Osteoblast (primary cell): ENCODE results near the gene TIPIN. TPM values are rescaled to one million over a fixed set of nuclear protein-coding genes. Genes with fewer than 3 reads are reported as not detected.
A peak's percentile ranks its signal among the peaks of the same experiment; 100 is the strongest.

Experiments used
- DNase-seq: peaks from one replicate; pipeline ENCODE4 v3.0.0; 2011; ENCODE audit warnings: low spot score, mixed read lengths; ENCODE audit not compliant: insufficient read length; ENCODE audit errors: missing footprints
- H2AFZ ChIP-seq: 2 replicates; pipeline ENCODE4 v1.6.0; 2011; ENCODE audit warnings: mild to moderate bottlenecking, low read length
- H3K27ac ChIP-seq: 2 replicates; pipeline ENCODE4 v1.5.1; 2011; ENCODE audit warnings: mild to moderate bottlenecking, low read depth, low read length, moderate library complexity
- H3K27me3 ChIP-seq: 2 replicates; pipeline ENCODE4 v1.6.0; 2012; ENCODE audit warnings: mild to moderate bottlenecking, control low read depth, inconsistent platforms, low read length, moderate library complexity; ENCODE audit not compliant: insufficient read depth
- H3K36me3 ChIP-seq: 2 replicates; pipeline ENCODE4 v1.5.1; 2011; ENCODE audit warnings: mild to moderate bottlenecking, low read length, control low read depth, moderate library complexity; ENCODE audit not compliant: insufficient read depth
- H3K4me1 ChIP-seq: 2 replicates; pipeline ENCODE4 v1.5.1; 2011; ENCODE audit warnings: mild to moderate bottlenecking, low read length, control low read depth, moderate library complexity; ENCODE audit not compliant: insufficient read depth
- H3K4me2 ChIP-seq: 2 replicates; pipeline ENCODE4 v1.6.0; 2011; ENCODE audit warnings: mild to moderate bottlenecking, low read length; ENCODE audit not compliant: insufficient read depth
- H3K4me3 ChIP-seq: fragments of 200-600 bp; sonication (generic); 3 replicates; pipeline ENCODE4 v1.5.1; 2012; ENCODE audit warnings: mild to moderate bottlenecking, low read length, inconsistent platforms; ENCODE audit not compliant: insufficient read depth
- H3K79me2 ChIP-seq: 2 replicates; pipeline ENCODE4 v1.6.0; 2012; ENCODE audit warnings: mild to moderate bottlenecking, low read length, control low read depth, inconsistent platforms; ENCODE audit not compliant: insufficient read depth
- H3K9me3 ChIP-seq: 2 replicates; pipeline ENCODE4 v1.5.1; 2011; ENCODE audit warnings: low read depth, low read length, control low read depth
- H4K20me1 ChIP-seq: 2 replicates; pipeline ENCODE4 v1.6.0; 2012; ENCODE audit warnings: mild to moderate bottlenecking, low read length, control low read depth; ENCODE audit not compliant: insufficient read depth
- CTCF ChIP-seq: IDR thresholded peaks from 2 replicates; pipeline ENCODE4 v1.5.1; 2011; ENCODE audit warnings: mild to moderate bottlenecking, low read depth, low read length, moderate library complexity; ENCODE audit errors: extremely low read depth
- total RNA-seq: library from RNA; depleted of rRNA; stranded (reverse); fragments of >200 nt; gene quantifications from 2 replicates; pipeline ENCODE4 v1.2.3, GENCODE V29; 2012

The TIPIN gene
- total RNA-seq, 1 donor = 9.0 TPM

GRCh38 chr15:66292571-66293418 is 63.7 kb downstream of the TIPIN start:
- Histone ChIP-seq H3K36me3 (peaks cover 4% of the 10 kb centered on the region), H3K4me1 (peaks cover 24% of the 10 kb centered on the region), H3K79me2 (peaks cover 18% of the 10 kb centered on the region), H2AFZ (peak overlapping the region; percentile 95), H4K20me1 (no peaks in the 10 kb centered on the region), H3K4me2 (peak overlapping the region; percentile 87), H3K9me3 (no peaks in the 10 kb centered on the region), H3K4me3 (peak overlapping the region; percentile 75), H3K27ac (no peak overlapping the region), H3K27me3 (no peaks in the 10 kb centered on the region)
- TF ChIP-seq CTCF = no peak
- DNase-seq = peak; percentile 47

- no peak for TF ChIP-seq CTCF
- no peaks in the 10 kb centered on the region for H4K20me1 ChIP-seq
- H3K36me3 ChIP-seq = no peaks in the 10 kb centered on the region
- peaks cover 14% of the 10 kb centered on the region for H3K79me2 ChIP-seq
- H3K27me3 ChIP-seq = no peaks in the 10 kb centered on the region
- H3K4me1 ChIP-seq = peaks cover 24% of the 10 kb centered on the region
- H3K4me3 ChIP-seq = no peak overlapping the region
- no peak overlapping the region for H3K27ac ChIP-seq
- no peaks in the 10 kb centered on the region for H3K9me3 ChIP-seq
- peak; percentile 69 for DNase-seq
- no peak overlapping the region for H3K4me2 ChIP-seq
- H2AFZ ChIP-seq = no peak overlapping the region
Observed at GRCh38 chr15:66291816-66292570, 64.5 kb downstream of the TIPIN start.

- no peaks in the 10 kb centered on the region for H3K27me3 ChIP-seq
- H3K4me3 ChIP-seq = no peak overlapping the region
- DNase-seq = no peak
- no peaks in the 10 kb centered on the region for H4K20me1 ChIP-seq
- no peak overlapping the region for H2AFZ ChIP-seq
- H3K4me2 ChIP-seq = no peak overlapping the region
- TF ChIP-seq CTCF = no peak
- peaks cover 21% of the 10 kb centered on the region for H3K4me1 ChIP-seq
- H3K27ac ChIP-seq = no peak overlapping the region
- no peaks in the 10 kb centered on the region for H3K36me3 ChIP-seq
- H3K9me3 ChIP-seq = no peaks in the 10 kb centered on the region
- peaks cover 4% of the 10 kb centered on the region for H3K79me2 ChIP-seq
Observed at GRCh38 chr15:66290518-66290917, 66.0 kb downstream of the TIPIN start.

- Histone ChIP-seq H3K4me2 (no peak overlapping the region), H3K27me3 (no peaks in the 10 kb centered on the region), H3K9me3 (no peaks in the 10 kb centered on the region), H3K27ac (no peak overlapping the region), H3K79me2 (peaks cover 1% of the 10 kb centered on the region), H3K4me3 (no peak overlapping the region), H2AFZ (no peak overlapping the region), H3K36me3 (no peaks in the 10 kb centered on the region), H3K4me1 (peaks cover 16% of the 10 kb centered on the region), H4K20me1 (no peaks in the 10 kb centered on the region)
- no peak for DNase-seq
- TF ChIP-seq CTCF = no peak
Observed at GRCh38 chr15:66290007-66290406, 66.5 kb downstream of the TIPIN start.
